Adrenal gland (tissue), 5 donors: ENCODE data around the gene HPSE2.

Source experiments
- CTCF ChIP-seq, 6 experiments: fragments of 450-650 bp in 4 of 6; fragments of 200-600 bp in 2 of 6; sonication (generic) in 1 of 6; IDR thresholded peaks; 1 replicate in 5 of 6; 2 replicates in 1 of 6; pipeline versions ENCODE4 v1.5.1 to v1.8.0; 2016 to 2021; ENCODE audit warnings: antibody characterized with exemption in 6 of 6, mild to moderate bottlenecking in 2 of 6, moderate library complexity in 1 of 6
- POLR2A ChIP-seq, 2 donors: fragments of 450-650 bp; IDR thresholded peaks; one replicate each; pipeline ENCODE4 v1.6.1; 2017; ENCODE audit warnings: antibody characterized with exemption in 2 of 2, mild to moderate bottlenecking in 2 of 2, moderate library complexity in 1 of 2
- donor health status: DM: no; HTN: no; CAD: no.

GRCh38 chr10:98800263-98800662 lies 435.4 kb downstream of the HPSE2 start:
- TF ChIP-seq CTCF (IDR thresholded peaks at IDR 0.05) (no peak), POLR2A (IDR thresholded peaks at IDR 0.05) (no peak)
